C4-2B (cell line): ENCODE data around the gene INO80B.

Experiments used
- H3K27ac ChIP-seq: fragments of 450-650 bp; 2 replicates; pipeline ENCODE4 v1.5.1; 2017
- ZFX ChIP-seq: fragments of 450-650 bp; IDR thresholded peaks from 2 replicates; pipeline ENCODE4 v1.6.1; 2017
- TF ChIP-seq, protein P1 (sequence below): fragments of 450-650 bp; conservative IDR thresholded peaks from 2 replicates; pipeline ENCODE4 v1.5.1; 2017; ENCODE audit warnings: mild to moderate bottlenecking

The INO80B gene

DNA sequence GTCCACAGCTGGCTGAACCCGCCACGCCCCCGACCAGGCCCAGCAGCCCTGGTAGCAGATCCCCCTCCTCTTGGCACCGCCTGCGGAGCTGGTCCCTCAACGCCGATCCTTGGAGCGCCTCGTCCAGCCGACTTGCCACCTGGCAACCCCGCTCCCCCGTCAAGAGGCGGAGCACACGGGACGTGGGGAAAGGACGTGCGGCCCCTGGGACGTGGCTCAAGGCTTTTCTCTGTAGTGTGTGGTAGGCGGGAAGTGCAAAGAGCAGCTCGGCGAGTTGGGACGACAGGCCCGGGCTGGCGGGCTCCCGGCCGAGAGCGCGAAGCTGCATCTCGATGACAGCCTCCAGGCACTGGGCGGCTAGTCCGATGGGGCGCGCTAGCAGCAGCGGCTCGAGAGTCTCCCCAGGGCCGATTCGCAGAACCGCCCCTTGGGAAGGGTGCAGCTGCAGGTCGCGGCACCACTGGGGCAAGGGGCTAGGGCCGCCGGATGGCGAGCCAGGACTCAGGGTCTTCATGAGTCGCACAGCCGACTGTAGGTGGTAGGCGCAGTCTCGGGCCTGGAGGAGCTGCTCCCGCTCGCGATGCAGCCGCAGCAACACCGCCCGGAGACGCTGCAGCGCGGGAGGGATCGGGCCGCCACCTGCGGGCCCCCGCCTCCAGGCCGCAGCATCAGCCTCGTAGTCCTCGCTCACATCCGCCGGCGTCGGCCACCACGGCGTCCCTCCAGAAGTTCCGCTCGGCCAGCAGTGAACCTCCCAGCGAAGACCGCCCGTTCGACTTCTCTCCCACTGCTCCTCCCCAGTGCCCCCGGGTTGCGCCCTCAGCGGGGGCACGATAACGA lies 27.3 kb downstream of the INO80B start:
- peak overlapping the region; percentile 85 for H3K27ac ChIP-seq
- peak; percentile 86 for TF ChIP-seq ZFX
- TF ChIP-seq, protein P1, sequence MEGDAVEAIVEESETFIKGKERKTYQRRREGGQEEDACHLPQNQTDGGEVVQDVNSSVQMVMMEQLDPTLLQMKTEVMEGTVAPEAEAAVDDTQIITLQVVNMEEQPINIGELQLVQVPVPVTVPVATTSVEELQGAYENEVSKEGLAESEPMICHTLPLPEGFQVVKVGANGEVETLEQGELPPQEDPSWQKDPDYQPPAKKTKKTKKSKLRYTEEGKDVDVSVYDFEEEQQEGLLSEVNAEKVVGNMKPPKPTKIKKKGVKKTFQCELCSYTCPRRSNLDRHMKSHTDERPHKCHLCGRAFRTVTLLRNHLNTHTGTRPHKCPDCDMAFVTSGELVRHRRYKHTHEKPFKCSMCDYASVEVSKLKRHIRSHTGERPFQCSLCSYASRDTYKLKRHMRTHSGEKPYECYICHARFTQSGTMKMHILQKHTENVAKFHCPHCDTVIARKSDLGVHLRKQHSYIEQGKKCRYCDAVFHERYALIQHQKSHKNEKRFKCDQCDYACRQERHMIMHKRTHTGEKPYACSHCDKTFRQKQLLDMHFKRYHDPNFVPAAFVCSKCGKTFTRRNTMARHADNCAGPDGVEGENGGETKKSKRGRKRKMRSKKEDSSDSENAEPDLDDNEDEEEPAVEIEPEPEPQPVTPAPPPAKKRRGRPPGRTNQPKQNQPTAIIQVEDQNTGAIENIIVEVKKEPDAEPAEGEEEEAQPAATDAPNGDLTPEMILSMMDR = no peak

DNA sequence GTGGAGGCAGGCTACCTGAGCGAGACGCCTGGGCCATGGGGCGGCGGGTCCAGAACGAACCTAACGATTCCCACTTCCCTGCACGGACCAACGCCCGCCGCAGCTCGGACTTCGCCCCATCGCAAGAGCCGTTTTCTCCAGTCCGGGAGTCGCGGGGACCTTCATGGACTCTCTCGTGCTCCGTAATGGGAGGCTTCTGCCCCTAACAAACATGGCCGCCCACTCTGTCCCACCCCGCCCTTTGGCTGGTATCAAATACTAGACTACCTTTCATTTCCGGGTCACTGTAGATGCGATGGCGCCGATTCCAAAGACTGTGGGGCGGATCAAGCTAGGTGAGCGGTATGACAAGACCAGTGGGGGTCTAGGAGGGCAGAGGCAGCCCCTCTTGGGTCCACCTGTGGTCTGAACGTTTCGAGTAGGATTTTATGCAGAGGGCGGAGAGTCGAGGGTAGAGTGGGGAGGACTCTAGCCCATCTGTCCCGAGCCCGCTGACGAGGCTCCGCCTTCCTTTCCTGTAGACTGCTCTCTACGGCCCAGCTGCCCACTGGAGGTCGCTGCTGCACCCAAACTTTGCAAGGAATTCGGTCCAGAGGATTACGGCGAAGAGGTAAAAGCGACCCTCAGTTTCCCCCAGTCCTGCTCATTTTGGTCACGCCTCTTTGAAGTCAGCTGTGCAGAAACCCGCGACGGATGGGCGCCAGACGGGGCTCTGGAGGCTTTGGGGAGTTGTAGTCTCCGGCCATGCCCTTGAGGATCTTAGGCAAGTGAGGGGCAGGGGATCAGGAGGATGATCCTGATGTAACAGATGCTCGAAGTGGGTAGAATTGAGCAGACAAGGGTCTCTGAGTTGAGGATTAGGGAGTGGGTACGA lies 28.2 kb downstream of the INO80B start, which contains the start of the genes CCDC142 and TTC31:
TSS of gene CCDC142 (minus strand) at position 198 of the 874 bp plus-strand sequence. CDS start at position 37, 161 bp downstream.
TSS of gene TTC31 (plus strand) at position 281 of the 874 bp plus-strand sequence. CDS start at position 296, 15 bp downstream.
- H3K27ac ChIP-seq = peak within 1 kb of the TSS; percentile 85
- TF ChIP-seq, protein P1 = peak; percentile 77
- TF ChIP-seq ZFX = no peak

DNA sequence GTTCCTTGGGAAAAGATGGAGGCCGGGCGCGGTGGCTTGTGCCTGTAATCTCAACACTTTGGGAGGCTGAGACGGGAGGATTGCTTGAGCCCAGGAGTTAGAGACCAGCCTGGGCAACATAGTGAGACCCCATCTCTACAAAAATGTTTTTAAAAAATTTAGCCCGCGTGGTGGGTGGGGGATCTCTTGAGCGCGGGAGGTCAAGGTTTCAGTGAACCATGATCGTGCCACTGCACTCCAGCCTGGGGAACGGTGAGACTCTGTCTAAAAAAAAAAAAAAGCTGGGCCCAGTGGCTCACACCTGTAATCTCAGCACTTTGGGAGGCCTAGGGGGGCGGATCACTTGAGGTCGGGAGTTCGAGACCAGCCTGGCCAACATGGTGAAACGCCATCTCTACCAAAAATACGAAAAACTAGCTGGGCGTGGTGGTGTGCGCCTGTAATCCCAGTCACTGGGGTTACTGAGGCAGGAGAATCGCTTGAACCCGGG lies 28.8 kb downstream of the INO80B start:
- H3K27ac ChIP-seq = peak overlapping the region; percentile 85

DNA sequence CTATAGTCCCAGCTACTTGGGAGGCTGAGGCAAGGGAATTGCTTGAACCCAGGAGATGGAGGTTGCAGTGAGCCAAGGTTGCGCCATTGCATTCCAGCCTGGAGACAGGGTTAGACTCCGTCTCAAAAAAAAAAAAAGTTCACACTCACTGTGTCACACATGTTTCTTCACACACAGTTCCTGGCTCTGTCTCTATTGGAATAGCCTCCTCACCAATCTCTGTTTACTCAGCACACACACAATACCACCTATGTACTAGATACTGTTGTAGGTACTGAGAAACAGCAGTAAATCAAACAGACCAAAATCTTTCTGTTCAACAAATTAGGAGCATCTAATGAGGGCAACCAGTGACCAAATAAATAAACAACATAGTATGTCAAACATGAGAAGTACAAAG lies 31.3 kb downstream of the INO80B start:
- no peak for TF ChIP-seq ZFX
- TF ChIP-seq, protein P1 = no peak
- H3K27ac ChIP-seq = no peak overlapping the region

DNA sequence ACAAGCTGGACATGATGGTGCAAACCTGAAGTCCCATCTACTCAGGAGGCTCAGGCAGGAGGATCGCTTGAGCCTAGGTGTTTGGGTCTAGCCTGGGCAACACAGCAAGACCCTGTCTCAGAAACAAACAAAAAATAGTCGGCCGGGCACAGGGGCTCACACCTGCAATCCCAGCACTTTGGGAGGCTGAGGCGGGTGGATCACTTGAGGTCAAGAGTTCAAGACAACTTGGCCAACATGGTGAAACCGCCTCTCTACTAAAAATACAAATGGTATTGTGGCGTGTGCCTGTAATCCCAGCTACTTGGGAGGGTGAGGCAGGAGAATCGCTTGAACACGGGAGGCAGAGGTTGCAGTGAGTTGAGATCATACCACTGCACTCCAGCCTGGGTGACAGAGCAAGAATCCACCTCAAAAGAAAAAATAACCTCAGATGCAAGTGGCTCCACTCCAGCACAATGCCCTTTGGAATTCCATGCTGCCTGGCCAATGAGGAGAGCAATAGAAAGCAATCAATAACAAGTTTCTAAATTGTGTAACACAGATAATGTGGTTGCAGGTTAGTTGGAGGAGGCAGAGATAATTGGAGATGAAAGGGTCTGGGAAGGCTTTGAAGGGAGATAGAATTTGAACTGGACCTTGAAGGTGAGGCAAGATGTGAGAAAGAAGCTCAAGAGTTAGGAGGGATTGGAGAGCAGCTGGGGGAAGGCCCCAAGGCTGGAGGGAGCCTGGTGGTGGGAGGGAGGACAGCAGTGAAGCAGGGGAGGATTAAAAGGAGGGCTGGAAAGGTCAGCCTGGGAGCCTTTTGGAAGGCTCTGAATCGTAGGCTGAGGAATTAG lies 34.0 kb downstream of the INO80B start:
- H3K27ac ChIP-seq = no peak overlapping the region
- TF ChIP-seq, protein P1 = no peak
- no peak for TF ChIP-seq ZFX

DNA sequence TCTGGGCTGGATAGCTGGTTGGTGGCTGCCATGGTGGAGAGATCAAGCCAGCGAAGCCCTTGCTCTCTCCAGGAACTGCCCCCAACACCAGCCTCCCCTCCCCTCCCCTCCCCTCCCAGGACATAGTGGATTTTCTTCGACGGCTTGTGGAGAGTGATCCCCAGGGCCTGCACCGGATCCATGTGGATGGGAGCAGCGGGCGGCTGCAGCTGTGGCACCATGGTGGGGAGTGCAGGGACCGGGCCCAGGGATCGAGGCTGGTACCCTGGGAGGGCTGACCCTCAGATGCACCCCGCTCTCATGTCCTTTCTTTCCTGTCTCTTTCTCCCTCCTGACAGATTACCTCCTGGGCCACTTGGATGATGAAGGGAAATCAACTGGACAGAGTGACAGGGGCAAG lies 35.0 kb downstream of the INO80B start:
- no peak overlapping the region for H3K27ac ChIP-seq
- no peak for TF ChIP-seq ZFX
- TF ChIP-seq, protein P1 = no peak
